Stimulated activated CD4-positive, alpha-beta T cell treated with anti-CD3 and anti-CD28 coated beads, Interleukin-4, amount 100 ng/mL, for 48 hours (primary cell): ENCODE measurements around the gene IFNL3.
"Not testable (repeated sequence)": the region's sequence is repeated elsewhere in the genome, so short reads cannot be mapped to it uniquely, and the experiment has no call there.

Experiments used
- DNase-seq, 2 donors: peaks; one replicate each; pipeline ENCODE4 v3.0.0-alpha.2; 2020; ENCODE audit warnings: low read depth in 2 of 2

IFNL3 gene

DNA sequence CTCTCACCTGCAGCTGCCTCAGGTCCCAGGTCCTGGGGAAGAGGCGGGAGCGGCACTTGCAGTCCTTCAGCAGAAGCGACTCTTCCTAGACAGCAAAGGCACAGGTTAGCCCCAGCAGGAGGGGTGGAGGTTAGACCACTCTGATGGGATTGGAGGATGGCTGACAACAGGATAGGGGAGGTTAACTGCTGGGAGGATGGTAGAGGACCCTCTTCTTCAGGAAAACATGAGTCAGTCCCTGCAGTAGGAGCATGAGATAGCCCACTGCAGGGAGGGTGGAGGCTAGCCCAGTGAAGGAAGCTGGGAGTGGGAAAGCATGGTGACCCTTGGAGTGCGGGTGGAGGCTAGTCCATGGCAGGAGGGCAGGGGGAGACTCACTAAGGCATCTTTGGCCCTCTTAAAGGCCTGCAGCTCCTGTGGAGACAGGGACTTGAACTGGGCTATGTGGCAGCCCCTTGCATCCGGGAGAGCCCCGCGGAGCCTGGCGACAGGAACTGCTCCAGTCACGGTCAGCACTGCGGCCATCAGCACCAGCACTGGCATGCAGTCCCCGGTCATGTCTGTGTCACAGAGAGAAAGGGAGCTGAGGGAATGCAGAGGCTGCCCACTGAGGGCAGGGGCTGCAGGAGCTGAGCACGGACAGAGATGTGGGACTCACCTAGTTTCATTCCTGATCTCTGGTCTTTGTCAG, at the start of gene IFNL3:
Gene IFNL3, minus strand, starts transcription at position 597 of the 691 bp plus-strand sequence. Its CDS starts 39 bp downstream, at position 558.
- not testable (repeated sequence) for DNase-seq

DNA sequence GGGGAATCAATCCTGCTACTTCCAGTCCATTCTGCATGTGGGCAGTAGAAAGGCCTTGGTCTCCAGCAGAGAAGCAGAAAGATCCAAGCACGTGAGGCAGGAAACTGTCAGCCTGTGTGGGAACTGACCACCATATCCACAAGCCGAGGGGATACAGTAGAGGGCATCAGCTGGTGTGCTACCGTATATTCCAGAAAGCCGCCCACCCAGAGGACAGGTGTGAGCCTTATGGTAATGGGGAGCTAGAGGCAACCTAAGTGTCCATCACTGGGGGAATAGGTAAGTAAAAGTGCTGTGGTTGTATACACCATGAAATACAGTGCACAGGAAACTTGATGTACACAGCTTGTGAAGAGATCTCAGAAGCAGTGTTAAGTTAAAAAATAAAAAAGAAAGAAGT, 48.6 kb upstream of the IFNL3 start:
- DNase-seq: no peak

DNA sequence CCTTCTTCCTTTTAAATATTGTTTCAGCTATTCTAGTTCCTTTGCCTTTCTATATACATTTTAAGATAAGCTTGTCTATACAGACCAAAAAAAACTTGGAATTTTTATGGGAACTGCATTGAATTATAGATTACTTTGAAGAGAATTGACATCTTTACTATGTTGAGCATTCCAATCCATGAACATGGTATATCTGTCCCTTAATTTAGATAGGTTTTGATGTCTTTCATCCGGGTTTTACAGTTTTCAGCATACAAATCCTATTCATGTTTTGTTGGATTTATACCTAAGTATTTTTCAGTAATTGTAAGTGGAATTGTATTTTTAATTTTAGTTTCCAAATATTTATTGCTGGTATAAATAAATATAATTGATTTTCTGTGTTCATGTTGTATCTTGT, 39.2 kb upstream of the IFNL3 start:
- DNase-seq: no peak

DNA sequence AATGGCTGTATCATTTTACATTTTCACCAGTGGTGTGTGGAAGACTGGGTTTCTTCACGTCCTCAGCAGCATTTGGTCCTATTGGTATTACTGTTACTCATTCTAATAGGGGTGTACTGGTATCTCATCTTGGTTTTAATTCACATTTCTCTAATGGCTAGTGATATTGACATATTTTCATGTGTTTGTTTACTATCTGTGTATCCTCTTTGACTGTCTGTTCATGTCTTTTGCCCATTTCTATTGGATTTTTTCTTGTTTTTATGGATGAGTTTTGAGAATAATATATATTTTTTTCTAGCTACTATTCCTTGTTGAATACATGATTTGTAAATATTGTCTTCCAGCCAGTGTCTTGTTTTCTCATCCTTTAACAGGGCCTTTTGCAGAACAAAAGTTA, 37.2 kb upstream of the IFNL3 start:
- DNase-seq: no peak

DNA sequence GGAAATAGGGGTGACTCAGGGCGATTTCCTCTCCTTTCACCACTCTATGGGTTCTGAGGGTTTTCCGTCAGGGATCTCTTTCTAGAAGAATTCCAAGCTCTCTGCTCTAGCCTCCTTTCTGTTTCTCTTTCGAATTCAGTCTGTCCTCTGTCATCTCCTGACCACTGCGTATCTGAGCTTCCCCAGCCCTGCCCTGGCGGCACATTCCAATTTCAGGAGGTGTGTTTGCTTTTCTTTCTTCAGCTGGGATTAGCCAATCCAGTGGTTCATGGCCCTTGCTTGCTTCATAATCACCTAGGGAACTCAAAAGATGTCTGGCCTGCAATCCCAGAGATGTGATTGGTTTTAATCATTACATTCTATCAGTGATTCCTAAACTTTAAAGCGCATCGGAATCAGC, 32.8 kb upstream of the IFNL3 start:
- DNase-seq: no peak

DNA sequence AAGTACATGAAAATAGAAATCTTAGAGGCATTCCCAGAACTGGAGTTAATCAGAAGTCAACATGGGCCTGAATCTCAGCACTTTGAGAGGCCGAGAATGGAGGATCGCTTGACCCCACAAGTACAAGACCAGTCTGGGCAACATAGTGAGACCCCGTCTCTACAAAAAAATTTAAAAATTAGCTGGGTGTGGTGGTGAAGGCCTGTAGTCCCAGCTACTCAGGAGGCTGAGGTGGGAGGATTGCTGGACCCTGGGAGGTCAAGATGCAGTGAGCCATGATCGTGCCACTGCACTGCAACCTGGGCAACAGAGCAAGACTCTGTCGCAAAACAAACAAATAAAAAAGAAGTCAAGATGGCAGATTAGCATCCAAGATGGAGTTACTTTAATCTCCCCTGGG, 31.9 kb upstream of the IFNL3 start:
- DNase-seq: no peak

DNA sequence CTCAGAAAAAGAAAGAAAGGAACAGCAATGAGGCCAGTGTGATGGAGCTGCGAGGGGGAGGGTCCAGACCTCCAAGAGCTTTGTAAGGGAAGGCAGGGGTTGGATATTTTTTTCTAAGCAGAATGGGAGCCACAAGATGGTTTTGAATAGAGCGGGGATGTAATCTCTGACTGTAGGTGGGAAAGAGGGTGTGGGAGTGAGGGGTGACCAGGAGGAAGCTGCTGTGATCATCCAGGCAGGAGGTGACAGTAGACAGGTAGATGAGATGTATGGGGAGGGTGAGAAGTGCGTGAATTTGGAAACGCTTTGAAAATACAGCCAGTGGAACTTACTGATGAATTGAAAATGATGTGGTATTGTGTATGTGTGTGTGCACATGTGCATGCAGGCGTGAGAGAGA, 30.8 kb upstream of the IFNL3 start:
- no peak for DNase-seq

DNA sequence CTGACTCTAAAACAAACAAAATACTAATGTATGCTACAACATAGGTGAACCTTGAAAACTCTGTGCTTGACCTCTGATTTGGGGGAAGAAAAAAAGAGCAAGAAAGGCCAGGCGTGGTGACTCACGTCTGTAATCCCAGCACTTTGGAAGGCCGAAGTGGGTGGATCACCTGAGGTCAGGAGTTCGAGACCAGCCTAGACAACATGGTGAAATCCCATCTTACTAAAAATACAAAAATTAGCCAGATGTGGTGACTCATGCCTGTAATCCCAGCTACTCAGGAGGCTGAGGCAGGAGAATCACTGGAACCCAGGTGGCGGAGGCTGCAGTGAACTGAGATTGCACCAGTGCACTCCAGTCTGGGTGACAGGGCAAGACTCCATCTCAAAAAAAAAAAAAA, 29.1 kb upstream of the IFNL3 start:
- DNase-seq: not testable (repeated sequence)

DNA sequence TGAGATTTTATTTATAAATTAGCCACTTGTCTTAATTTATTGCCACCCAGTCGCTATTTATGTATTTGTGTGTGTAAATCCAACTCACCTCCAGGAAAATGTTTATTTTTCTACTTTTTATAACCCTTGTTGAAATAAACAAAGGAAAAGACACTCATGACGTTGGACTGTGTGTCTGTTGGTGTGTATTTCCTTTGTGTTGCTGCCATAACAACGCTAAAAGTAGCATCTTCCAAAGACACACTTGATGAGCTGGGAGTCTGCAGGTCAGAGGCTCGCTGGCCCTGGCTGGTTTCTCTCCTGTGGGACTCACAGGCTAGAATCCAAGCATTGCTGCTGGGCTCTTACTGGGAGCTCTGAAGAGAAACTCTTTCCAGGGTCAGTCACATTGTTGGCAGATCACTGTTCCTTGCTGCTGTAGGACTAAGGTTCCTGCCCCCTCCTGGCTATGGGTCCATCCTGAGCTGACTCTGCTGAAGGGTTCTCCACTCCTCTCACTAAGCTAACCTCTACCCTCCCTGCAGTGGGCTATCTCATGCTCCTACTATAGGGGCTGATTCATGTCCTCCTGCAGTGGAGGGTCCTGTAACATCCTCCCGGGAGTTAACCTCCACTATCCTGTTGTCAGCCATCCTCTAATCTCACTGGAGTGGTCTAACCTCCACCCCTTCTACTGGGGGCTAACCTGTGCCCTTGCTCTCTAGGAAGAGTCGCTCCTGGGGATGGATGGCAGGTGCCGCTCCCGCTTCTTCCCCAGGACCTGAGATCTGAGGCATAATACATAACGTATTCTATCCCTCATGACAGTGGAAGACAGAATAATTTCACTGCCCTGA, 25.4 kb upstream of the IFNL3 start:
- no peak for DNase-seq

DNA sequence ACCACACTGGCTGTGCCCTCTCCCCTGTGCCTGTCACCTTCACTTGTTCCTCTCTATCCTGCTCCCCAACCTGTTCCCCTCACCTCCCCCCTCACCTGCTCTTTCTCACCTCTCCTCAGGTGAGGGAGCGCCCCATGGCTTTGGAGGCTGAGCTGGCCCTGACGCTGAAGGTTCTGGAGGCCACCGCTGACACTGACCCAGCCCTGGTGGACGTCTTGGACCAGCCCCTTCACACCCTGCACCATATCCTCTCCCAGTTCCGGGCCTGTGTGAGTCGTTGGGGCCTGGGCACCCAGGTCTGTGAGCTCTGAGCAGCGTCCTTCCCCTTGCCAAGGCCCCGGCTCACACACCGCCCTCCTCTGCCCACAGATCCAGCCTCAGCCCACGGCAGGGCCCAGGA, 24.6 kb upstream of the IFNL3 start:
- not testable (repeated sequence) for DNase-seq

DNA sequence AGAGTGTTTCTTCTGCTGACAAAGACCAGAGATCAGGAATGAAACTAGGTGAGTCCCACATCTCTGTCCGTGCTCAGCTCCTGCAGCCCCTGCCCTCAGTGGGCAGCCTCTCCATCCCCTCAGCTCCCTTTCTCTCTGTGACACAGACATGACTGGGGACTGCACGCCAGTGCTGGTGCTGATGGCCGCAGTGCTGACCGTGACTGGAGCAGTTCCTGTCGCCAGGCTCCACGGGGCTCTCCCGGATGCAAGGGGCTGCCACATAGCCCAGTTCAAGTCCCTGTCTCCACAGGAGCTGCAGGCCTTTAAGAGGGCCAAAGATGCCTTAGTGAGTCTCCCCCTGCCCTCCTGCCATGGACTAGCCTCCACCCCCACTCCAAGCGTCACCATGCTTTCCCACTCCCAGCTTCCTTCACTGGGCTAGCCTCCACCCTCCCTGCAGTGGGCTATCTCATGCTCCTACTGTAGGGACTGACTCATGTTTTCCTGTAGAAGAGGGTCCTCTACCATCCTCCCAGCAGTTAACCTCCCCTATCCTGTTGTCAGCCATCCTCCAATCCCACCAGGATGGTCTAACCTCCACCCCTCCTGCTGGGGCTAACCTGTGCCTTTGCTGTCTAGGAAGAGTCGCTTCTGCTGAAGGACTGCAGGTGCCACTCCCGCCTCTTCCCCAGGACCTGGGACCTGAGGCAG, 23.9 kb upstream of the IFNL3 start:
- DNase-seq: not testable (repeated sequence)

DNA sequence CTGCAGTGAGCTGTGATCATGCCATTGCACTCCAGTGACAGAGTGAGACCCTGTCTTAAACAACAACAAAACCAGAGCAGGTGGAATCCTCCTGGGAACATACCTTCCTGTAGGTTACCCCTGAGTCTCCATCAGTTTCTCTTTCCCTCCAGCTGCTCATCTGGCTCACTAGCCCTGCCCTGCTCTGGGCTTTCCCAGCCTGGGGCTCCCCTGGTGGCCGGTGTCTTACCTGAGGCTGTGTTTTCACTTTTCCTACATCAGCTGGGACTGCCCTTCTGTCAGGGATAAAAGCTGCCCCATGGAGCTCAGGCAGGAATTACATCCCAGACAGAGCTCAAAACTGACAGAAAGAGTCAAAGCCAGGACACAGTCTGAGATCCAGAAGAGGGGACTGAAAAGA, 23.3 kb upstream of the IFNL3 start, which contains the start of gene IFNL2:
Gene IFNL2, plus strand, starts transcription at position 312 of the 400 bp plus-strand sequence. CDS start 173 bp downstream, outside the sequence.
- not testable (repeated sequence) for DNase-seq

DNA sequence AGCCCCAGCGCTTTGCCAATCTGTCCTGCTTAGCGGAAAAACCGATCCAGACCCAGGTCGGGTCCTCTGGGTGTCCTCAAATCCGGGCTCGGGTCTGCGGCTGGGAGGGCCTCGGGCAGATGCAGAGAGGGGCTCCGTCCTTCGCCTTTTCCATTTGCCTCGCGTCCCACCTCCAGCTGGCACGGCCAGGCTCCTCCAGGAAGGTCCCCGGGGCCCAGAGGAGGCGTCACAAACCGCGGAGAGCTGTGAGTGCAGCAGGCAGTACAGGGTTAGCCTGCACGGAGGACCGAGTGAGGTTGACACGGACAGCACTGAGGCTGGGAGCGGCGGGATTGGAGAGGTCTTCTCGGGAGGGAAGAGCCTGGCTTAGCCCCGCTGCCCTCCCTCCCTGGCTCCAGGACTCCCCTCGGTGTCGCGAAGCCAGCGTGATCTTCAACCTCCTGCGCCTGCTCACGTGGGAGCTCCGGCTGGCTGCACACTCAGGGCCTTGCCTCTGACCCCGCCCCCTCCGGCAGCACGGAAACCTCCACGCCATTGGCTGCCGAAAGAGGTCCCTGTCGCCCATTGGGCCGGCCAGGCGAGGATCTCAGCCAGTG, 20.6 kb upstream of the IFNL3 start:
- DNase-seq: no peak

DNA sequence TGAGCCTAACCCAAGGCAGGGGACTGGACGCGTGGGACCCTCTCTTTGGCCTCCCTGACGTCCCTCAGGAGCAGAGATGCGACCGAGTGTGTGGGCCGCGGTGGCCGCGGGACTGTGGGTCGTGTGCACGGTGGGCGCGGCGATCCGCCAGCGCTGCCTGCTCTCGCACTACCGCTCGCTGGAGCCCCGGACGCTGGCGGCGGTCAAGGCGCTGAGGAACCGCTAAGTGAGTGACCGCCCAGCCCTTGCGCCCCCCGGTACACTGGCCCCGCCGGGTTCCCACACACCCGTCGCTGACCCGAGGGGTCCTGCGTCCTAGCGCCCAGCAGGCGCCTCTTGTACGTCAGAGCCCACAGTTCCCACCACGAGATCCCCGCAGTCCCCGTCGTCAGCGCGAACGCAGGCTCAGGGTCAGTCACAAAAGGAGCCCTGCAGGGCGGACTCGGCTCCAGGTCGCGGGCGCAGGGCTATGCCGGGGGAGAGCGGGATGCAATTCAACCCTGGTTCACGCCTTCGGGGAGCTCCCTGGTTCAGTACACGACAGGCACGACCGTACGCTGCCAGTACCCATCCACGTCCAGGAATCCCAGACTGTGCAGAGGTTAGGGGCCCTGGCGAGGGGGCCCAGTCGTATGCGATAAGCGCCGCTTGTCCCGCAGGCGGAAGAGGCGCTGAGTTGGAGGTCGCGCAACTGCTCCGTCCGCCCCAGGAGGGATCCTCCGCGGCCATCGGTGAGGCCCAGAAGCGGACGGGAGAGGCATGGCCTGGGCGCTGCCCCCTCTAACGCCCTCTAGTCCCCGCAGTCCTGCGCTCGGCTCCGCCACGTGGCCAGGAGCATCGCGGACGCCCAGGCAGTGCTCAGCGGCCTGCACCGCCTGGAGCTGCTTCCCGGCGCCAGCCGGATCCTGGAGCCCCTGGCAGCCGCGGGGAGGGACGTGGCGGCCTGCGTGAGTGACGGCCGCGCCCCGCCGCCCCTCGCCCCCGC, 19.8 kb upstream of the IFNL3 start:
- DNase-seq: no peak

DNA sequence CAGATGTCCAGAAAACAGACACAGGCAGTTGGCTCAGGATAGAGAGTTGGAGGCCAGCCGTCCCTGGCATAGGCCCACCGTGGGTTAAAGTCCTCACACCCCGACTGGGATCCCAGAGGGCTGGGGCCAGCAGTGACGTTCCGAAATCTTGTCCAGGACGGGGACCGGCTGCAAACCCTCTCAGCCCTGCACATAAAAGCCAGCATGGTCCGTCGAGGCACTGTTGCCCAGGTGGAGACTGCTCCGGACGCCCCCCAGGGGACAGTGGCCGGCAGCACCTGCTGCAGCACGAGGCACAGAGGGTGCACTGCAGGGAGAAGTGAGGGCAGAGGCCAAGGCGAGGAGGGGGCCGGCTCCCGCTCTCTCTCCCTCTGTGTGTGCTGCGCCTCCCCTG, 19.1 kb upstream of the IFNL3 start:
- no peak for DNase-seq

DNA sequence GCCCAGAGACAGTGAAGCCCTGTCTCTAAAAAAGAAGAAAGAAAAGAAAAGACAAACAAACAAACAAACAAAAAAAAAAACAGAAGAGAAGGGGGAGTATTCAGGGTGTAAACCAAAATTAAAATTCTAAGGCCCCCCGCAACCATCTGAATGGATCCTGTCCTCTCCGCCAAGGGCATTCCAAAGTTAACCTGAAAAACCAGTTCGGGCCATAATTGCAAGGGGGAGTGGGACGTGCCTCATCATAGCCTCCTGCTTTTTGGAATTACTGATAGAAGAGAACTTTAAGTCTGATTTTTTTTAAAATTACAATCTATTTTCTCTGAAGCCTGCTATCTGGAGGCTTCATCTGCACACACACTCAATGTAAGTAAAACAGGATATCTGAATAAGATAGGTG, 17.7 kb upstream of the IFNL3 start:
- no peak for DNase-seq

DNA sequence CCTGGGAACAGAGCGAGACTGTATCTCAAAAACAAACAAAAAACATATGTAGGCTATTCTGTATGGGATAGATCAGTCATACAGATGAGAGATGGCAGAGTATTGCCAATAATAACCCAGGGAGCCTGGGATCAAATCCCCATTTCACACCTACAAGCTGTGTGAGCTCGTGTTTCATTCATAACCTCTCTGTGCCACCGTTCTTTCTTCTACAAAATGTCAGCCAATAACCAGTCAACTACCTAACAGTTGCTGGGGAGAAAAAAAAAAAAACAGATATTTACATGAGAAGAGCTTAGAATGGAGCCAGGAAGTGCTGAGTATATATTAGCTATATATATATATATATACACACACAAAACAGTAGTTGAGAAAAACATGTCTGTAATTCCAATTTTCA, 16.9 kb upstream of the IFNL3 start:
- no peak for DNase-seq

DNA sequence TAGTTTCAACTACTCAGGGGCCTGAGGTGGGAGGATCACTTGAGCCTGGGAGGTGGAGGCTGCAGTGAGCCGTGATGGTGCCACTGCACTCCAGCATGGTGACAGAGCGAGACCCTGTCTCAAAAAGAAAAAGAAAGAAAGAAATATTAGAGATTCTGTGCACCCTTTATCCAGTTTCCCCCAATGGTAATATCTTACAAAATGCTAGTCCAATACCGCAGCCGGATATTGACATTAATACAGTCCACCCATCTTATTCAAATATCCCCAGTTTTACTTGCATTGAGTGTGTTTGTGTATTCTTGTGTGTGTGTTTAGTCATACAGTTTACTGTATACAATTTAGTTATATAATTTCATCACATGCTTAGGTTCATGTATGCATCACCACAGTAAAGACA, 12.4 kb upstream of the IFNL3 start:
- no peak for DNase-seq

DNA sequence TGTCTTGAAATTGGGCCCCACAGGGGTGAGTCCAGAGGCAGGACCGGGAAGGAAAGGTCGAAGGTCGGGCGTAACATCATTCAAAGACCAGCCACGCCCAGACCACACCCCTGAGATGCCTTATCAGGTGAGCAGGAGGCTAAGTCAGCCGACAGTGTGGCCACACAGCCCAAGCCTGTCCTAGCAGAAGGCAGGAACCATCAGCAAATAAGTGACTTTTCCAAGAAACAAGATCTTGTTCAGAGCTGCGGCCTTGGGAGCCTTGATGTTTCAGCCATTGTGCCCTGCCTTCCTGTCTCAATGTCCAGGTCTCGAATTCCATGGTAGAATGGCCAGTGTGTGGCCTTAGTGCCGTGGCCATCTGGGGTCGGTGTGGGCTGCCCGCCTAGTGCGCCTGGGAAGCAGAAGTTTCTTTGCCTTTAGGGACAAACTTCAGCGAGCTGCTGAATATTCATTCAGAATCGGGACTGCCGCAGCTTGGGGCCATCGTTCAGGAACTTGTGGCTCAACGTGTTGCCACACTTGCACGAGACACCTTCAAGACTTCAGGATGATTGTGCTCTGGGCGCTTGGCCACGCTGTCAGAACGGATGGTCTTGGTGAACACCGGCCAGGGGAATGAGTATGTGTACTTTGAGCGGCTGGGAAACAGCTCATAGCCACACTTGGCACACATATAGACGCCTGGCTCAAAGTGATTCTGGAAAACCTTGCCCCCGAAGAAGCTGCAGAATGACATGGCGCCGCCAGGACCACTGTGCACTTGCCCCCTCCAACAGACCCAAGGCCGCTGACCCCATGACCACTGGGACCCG, 9.9 kb upstream of the IFNL3 start:
- no peak for DNase-seq
